ENCODE measurements around the gene EPHB1.

- TF ChIP-seq, protein P1, sequence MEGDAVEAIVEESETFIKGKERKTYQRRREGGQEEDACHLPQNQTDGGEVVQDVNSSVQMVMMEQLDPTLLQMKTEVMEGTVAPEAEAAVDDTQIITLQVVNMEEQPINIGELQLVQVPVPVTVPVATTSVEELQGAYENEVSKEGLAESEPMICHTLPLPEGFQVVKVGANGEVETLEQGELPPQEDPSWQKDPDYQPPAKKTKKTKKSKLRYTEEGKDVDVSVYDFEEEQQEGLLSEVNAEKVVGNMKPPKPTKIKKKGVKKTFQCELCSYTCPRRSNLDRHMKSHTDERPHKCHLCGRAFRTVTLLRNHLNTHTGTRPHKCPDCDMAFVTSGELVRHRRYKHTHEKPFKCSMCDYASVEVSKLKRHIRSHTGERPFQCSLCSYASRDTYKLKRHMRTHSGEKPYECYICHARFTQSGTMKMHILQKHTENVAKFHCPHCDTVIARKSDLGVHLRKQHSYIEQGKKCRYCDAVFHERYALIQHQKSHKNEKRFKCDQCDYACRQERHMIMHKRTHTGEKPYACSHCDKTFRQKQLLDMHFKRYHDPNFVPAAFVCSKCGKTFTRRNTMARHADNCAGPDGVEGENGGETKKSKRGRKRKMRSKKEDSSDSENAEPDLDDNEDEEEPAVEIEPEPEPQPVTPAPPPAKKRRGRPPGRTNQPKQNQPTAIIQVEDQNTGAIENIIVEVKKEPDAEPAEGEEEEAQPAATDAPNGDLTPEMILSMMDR (IDR thresholded peaks at IDR 0.05): no peak
- no peak for TF ChIP-seq POLR2A (IDR thresholded peaks at IDR 0.05)
Measured at GRCh38 chr3:134793562-134793961, 1.5 kb upstream of the EPHB1 start.

Data from uterus (tissue), 2 donors.